GM19025 (cell line): Measurements from ENCODE around the gene OR6S1.
"Not testable (repeated sequence)": the region's sequence is repeated elsewhere in the genome, so short reads cannot be mapped to it uniquely, and the experiment has no call there.

Source experiments
- ATAC-seq: cut with Tn5 transposase; IDR thresholded peaks from one replicate; pipeline ENCODE4 v1.9.1; 2021; ENCODE audit warnings: mild to moderate bottlenecking, low read depth, moderate library complexity; ENCODE audit not compliant: unreplicated experiment

OR6S1 gene

DNA sequence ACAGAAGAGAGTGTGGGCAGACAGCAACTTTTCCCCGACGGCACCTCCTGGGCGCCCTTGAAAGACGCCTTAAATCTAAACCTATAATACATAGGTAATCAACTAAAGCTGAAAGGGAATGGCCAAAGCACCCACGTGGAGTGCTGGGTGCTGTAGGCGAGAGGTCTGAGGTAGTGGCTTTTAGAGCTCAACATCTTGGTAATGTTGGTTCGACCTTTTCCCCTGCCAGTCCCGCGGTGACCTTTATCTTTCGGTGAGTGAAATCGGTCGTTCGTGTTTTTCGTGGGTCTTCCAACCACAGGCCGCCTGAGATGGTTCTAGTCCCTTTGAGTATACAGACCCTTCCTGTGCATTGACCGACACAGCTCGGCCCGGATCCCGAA is 9.1 kb downstream of the OR6S1 start:
- ATAC-seq = peak; percentile 13

DNA sequence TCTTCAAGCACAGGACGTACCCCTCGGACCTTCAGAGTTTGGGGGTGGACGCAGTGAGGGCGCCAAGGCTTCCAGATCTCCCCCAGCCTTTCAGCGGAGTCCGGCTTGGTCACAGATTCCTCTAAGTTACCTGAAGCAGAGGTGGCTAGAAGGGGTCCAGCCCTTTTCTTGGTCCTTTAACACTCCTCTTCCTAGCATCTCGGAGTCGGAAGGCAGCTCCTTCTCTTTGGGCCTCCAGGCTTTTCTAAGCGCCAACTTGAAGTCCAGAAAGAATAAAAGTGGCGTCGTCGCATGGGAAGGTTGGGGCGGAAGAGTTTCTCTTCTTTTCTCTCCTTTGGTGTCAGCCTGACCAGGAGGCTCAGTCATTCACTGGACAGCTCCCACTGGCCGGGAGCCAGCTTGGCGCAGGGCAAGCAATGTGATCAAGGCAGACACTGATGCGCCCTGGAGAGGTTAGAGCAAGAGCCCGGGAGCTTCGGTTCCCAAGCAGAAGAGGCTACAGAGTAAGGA is 9.6 kb downstream of the OR6S1 start:
- no peak for ATAC-seq

DNA sequence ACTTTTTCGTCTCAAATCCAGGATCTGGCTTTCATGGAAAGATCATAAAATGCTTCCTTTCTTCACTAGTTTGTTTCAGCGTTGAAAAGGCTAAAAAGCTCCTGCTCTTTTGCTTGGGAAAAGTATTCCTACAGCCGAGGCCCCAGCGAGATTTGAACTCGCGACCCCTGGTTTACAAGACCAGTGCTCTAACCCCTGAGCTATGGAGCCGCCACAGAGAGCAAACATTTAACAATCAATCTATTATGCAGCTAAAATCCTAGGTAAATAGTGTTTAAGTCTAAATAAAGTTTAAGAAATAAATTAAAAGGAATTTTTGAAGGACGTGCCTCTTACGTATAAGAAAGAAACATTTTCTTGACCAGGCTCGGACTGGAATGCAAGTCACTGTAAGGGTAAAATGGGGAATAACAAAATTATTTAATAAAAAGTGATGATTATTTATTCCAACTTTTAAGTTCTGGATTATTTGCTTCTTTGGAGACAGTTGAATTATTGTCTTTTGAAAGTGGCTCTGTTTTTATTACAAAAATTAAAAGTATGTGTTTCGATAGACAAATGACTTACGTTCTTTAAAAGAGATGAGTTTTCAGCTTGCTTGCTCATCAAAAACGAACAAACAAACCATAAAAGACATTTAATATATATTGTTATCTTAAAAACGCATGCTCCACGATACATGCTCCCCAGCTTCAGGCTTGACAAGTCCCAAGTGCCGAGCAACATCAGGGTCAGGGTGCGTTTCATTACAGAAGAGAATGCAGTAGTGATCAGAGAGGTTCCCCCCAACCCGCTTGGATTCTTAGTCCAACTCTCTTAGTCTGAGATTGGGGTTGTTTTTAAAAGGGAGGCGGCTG is 10.2 kb downstream of the OR6S1 start:
- no peak for ATAC-seq

DNA sequence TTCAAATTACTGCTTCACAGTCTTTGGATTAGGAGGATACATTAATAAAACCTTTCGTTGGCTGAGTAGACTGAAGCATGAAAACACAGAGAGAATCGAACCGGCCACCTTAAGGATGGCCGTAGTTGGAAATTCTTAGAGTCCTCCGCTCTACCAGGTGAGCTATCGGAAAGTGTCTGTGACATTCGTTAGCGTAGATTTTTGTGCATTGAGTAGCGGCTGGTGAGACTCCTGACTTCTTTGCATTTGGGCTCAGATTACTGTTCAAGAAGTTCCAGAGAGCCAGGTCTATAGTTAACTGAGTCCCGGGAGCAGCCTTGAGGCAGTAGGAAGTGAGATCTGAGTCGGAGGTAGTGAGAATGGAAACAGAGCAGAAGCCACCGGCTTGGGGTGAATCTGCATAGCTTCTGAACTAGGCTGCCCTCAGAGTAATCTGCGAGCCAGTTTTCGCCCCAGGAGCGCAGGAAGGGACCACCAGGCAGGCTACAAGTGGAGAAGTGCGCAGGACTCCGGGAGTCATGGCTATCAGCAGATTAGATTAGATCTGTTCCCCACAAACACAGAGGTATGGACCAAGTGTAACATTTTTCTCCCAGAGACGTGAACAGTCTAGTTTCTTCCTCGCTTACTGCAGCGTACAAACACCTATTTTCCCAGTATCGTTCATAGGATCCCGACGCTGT is 11.0 kb downstream of the OR6S1 start:
- ATAC-seq = no peak

DNA sequence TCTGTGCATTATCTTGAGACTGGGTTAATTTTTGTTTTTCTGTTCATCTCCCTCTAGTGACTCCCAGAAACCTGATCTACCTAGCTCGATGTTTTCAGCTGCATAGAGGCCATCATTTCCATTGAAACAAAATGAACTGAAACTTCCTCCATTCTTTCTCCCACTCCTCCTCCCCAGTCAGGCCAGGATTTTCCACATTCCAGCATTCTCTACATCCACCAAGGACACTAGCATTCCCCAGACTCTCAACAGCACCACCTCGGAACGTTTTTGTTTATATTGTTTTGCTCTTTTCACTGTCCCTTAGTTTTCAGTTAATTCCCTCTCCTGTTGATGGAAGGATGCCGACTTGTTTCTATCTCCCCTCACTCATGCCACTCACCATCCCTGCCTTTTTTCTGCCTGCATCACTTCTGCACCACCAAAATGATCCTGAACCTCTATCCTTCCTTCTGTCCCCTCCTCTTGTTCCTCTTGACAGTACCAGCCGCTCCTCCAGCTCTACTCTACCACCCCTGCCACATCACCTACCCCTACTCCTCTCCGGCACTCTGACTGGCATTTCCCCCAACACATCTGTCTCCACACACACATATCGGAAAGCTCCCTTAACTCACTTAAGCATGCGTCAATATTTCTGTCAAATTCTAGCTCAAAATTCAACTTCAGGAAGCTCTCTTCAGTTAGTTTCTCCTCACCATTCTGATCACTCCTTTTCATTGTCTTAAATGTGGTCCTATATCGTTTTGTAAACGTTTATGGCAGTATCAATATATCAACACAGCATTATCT is 13.2 kb downstream of the OR6S1 start:
- ATAC-seq = no peak

DNA sequence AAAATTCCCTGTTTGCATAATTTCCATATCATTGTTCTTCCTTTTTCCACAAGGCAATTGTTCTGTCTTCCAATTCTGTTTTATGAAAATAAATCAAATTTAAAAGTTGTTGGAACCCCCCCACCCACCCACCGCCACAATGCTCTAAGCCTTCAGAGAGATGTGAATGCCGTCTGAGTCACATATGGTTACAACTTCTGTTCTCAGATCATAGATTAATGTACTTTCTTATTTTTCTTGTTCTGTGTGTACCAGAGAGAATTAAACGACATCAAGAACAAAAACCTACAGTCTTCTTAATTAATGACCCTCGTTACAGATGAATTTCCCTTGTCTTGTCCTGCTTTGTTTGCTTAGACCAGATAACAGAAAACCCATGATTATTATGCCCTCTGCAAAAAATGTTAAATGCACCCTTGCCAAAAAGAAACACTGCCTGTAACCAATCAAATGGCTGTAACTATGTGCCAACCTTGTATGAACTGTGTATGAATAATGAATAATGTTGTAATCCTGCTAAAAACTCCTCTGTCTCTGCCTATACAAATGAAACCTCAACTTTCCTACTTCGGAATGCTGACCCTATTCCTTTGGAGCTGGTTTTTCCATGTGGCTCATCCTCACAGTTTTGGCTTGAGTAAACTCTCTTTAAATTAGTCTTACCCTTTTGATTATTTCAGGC is 14.0 kb downstream of the OR6S1 start:
- ATAC-seq = no peak

DNA sequence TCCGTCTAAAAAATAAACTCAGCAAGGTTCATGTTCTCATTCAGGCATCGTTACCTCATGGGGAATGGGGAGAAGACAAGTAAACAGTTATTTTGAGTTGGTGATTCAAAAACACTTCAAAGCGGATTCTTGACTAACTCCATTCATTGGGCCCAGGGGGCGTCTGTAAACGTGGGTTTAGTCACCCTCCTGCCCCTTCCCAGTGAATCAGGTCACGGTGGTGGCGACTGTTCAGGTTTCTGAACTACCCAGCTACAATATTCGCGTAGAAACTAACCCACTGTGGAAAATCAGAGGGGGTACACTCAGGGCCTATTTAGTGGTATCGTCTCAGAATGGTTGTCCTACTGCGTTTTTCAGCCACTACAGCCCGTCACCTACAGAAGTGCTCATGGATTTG is 15.2 kb downstream of the OR6S1 start:
- ATAC-seq = no peak

DNA sequence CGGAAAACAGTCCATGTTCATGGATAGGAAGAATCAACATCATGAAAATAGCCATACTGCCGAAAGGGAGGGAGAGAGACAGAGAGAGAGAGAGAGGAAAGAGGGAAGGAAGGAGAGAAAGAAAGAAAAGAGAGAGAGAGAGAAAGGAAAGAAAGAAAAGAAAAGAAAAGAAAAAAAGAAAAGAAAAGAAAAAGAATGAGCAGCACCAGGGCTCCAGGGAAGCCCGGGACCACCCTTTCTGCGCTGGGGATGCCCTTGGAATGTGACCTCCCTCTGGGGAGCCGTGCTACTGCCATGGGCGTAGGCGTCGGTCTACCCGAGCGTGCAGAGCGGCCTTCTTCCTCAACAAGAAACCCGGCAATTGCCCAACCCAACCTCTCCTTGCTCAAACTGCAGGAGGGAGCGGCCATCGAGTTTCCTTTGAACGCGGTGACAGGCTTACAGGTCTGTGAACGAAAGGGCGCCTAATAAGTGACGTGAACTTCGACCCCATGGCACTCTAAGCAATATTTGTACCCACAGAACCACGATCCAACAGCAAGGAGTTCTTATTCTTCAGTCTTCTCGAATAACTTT is 16.9 kb downstream of the OR6S1 start:
- peak; percentile 37 for ATAC-seq

DNA sequence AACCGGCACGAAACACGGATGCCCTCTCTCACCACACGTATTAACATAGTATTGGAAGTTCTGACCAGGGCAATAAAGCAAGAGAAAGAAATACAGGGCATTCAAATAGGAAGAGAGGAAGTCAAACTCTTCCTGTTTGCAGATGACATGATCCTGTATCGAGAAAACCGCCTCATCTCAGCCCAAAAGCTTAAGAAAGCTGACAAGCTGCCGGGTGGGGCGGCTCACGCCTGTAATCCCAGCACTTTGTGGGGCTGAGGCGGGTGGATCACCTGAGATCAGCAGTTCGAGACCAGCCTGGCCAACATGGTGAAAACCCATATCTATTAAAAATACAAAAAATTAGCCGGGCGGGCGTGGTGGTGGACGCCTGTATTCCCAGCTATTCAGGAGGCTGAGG is 17.7 kb downstream of the OR6S1 start:
- ATAC-seq = no peak

DNA sequence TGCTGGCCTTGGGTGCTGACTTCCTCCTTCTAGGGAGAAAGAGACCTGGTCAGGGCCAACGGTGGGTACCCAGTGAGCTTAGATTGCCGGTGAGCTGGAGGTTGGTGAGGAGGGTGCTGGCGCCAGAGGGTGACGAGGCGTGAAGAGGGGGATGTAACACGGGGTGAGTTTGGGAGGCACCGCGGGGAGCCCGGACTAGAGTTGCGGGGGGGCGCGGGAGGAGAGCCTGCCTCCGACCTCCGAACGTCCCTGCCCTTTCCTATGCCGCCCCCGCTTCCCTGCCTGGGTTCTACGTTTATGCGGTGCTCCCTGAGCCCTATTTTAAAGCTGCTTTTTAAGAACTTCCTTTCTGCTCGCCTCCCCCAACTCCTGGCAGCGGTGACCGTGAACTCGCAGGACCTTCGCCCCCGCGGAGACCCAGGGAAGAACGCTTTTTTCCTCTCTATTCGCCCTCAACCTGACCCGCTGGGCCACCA is 18.6 kb downstream of the OR6S1 start:
- ATAC-seq = no peak

DNA sequence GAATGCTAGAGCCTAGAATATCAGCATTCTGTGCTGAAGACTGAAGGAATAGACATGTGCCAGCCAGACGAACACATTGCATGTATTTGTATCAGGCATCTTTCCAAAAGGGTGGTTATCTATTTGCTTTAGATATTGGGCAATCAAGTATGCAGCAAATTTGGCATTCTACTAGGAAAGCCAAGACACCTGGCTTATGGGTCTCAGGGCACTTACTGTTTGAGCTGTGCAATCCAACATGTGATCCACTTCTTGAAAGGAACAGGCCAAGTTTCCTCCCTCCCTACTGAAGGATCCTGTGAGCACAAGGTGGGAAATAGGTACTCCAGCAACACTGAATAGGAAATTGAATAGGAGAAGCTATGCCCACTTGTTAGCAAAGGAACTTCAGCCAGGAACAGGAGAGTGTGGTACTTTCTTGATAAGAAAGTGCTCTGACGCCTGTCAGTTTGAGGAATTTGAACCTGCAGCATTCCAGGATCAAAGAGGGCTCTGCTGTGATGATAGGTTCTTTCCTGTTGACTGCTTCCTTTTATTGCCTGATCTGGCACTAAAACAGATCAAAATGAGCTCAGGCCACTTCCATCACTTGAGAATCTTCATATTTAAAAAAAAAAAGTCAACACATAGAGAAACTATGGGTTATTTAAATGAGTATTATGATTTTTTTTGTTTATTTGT is 20.6 kb downstream of the OR6S1 start:
- ATAC-seq = no peak

DNA sequence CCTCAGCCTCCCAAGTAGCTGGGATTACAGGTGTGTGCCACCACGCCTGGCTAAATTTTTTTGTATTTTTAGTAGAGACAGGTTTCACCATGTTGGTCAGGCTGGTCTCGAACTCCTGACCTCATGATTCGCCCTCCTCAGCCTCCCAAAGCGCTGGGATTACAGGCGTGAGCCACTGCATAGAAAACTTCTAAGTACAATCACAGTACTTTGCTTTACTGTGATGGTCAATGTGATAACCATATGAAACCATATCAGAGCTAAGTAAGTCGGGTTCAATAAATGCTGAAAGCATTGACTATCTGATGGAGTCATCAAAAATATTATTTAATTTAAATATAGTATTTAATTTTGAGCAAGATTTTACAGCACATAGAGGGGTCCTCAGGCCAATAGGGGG is 21.8 kb downstream of the OR6S1 start:
- ATAC-seq = not testable (repeated sequence)

DNA sequence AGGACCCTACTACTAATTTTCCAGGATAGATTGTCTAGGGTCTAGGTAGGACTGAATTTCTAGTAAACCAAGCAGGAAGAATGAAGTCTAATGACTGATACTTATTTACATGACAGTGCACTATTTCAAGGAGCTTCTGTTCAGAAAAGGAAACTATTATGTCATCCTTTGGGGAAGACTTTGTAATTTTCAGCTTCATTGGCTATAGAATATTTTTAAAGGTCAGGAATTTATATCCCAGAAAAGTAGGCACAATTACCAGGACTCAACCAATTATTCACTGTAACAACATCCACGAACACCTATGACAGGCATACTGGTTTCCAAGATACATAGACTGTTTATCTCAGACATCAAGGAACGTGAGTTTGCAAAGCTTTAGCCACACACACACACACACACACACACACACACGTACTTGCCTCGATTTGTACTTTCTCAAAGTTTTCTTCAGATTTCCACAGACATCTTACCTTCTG is 23.2 kb downstream of the OR6S1 start:
- ATAC-seq = no peak

DNA sequence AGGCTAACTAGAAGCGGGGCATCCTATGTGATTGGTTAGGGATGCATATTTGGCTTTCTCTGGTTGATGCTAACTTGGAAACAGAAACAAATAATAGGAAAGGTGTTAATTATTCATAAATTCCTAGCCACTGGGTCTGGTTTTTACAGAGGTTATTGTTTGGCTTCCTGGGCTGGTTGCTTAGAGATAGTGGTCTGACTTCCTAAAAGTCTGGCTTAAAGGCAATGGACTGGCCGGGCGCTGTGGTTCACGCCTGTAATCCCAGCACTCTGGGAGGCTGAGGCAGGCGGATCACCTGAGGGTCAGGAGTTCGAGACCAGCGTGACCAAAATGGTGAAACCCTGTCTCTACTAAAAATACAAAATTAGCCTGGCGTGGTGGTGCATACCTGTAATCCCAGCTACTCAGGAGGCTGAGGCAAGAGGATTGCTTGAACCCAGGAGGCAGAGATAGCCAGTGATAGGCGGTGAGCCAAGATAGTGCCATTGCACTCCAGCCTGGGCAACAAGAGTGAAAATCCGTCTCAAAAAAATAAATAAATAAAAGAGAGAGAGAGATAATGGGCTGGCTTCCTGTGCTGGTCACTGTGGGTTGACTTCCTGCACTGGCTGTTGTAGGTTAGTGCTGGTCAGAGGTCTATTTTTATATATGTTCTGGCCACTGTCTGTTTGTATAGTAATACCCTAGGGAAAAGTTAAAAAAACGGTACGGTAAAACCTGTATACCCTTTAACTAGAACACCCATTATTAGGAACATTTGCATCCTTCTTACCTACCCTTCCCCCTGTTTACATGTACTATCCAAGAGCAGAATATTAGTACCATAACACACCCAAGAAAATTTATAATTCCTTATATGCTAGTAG is 24.1 kb downstream of the OR6S1 start:
- ATAC-seq = no peak

DNA sequence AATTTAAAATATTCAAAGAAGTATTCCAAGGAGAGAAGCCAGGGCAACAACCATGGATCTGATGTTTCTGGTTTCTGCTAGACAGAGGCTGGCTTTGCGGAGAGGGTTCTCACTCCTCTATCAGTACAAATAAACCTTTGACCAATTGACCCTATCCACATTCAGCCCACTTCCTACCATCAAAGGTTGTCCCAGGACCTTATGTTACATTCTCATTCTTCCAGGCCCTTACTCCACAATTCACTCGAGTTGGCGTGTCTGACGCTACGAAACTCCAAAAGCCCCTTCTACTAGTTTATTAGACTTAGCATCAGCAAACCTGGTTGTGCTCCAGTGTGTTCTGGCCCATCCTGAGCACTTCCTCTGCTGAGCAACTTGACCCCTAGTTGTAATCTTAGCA is 25.5 kb downstream of the OR6S1 start:
- no peak for ATAC-seq

DNA sequence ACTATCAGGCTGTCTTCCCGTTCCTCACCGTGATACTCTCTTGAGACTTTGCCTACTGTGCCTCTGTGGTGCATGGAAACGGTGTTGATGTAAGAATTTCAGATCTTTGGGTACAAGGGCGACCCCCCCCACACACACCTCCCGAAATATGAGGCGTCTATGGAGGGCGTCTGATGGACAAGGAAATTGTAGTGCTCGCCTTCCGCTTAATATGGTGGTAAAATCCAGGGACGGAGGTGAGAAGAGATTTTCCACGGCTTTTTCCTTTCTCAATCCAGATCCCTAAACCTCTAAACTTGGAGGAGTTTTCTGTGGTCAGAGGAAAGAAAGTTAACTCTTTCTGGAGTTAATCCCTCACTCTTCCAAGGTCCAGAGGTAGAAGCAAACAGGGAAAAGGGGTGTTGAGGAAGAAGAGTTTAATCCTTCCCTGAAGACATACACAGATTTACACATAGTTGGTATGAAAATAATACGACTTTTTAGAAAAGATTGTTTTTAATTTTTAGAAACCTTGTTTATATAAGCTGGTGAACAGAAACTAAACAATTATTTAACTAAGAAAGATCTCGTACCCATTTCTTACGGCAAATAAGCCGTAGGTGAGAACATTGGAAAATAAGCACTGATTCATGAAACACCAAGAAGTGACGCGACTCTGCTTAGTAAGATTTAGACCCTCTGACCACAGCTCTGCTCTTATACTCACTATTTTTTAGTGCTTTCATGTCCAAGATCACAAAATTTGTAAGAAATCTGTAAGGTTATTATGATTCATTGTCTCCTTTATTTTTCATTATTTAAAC is 27.3 kb downstream of the OR6S1 start:
- ATAC-seq = no peak
